Colonic mucosa (tissue), 4 donors: ENCODE measurements around the gene TBC1D8. TPM values are rescaled to one million over a fixed set of nuclear protein-coding genes. Genes with fewer than 3 reads are reported as not detected.

Experiments
- DNase-seq: peaks from one replicate; pipeline ENCODE4 v3.0.0-alpha.2; 2020
- H3K27ac ChIP-seq: fragments of 200-600 bp; one replicate; pipeline ENCODE4 v1.8.0; 2021
- H3K27me3 ChIP-seq: fragments of 200-600 bp; one replicate; pipeline ENCODE4 v1.8.0; 2021
- H3K36me3 ChIP-seq: fragments of 200-600 bp; one replicate; pipeline ENCODE4 v1.8.0; 2021
- H3K4me1 ChIP-seq: fragments of 200-600 bp; one replicate; pipeline ENCODE4 v1.8.0; 2021; ENCODE audit warnings: mild to moderate bottlenecking
- H3K4me3 ChIP-seq: fragments of 200-600 bp; one replicate; pipeline ENCODE4 v1.8.0; 2021
- H3K9ac ChIP-seq, 2 donors: one replicate each; pipeline ENCODE4 v1.7.0; 2013; ENCODE audit warnings: control low read depth in 2 of 2, low read depth in 2 of 2, low read length in 2 of 2
- H3K9me3 ChIP-seq: fragments of 200-600 bp; one replicate; pipeline ENCODE4 v1.8.0; 2021
- intact Hi-C: fragments of 100-400 bp; cut with DNase I; formaldehyde crosslinking; loops from one replicate; pipeline ENCODE4 v1.14.1; 2022
- total RNA-seq, 2 donors: library from RNA; stranded (reverse); fragmentation: NEBNext Ultra II Directional in 1 of 2; extraction: Animal tissue kit (Norgen Biotek cat#: 25700) in 1 of 2; gene quantifications; one replicate each; pipeline ENCODE4 v1.2.1, GENCODE V29; 2021
- TF ChIP-seq, protein P1 (sequence below): fragments of 200-600 bp; IDR thresholded peaks from one replicate; pipeline ENCODE4 v1.8.0; 2022; ENCODE audit warnings: antibody characterized with exemption, mild to moderate bottlenecking
- donor health status: healthy.
- donor health status: DM: no; HTN: no; CAD: no.
- donor health status: DM: no; HTN: no; CAD: no.

TBC1D8 gene
- total RNA-seq, 2 donors from 2014 or later, result 10.3 to 11.8 TPM

DNA sequence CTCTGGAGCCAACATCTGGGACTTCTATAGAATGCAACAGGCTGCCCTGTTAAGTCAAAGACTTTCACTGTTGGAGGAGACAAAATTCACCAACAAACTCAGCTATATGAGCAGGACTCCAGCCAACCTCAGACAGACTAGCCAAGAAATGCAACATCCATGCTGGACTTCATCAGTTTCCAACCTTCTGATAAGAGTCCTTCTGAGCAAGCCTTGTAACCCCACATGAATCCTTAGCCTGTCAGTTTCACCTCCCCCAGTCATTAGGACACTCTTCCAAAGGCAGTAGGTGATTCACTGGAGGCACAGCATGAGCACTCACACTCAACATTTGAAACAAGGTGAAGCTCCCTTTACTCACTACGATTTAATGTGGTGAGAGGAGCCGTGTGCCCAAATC is 5.8 kb downstream of the TBC1D8 start:
- intact Hi-C loops, result no loop called here
- Histone ChIP-seq H3K27me3 (no peaks in the 10 kb centered on the region), H3K27ac (no peak overlapping the region), H3K36me3 (no peaks in the 10 kb centered on the region), H3K4me3 (no peak overlapping the region), H3K9ac (no peak overlapping the region), H3K9me3 (no peaks in the 10 kb centered on the region), H3K4me1 (no peaks in the 10 kb centered on the region)
- no peak for DNase-seq
- TF ChIP-seq, protein P1, sequence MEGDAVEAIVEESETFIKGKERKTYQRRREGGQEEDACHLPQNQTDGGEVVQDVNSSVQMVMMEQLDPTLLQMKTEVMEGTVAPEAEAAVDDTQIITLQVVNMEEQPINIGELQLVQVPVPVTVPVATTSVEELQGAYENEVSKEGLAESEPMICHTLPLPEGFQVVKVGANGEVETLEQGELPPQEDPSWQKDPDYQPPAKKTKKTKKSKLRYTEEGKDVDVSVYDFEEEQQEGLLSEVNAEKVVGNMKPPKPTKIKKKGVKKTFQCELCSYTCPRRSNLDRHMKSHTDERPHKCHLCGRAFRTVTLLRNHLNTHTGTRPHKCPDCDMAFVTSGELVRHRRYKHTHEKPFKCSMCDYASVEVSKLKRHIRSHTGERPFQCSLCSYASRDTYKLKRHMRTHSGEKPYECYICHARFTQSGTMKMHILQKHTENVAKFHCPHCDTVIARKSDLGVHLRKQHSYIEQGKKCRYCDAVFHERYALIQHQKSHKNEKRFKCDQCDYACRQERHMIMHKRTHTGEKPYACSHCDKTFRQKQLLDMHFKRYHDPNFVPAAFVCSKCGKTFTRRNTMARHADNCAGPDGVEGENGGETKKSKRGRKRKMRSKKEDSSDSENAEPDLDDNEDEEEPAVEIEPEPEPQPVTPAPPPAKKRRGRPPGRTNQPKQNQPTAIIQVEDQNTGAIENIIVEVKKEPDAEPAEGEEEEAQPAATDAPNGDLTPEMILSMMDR, result no peak

DNA sequence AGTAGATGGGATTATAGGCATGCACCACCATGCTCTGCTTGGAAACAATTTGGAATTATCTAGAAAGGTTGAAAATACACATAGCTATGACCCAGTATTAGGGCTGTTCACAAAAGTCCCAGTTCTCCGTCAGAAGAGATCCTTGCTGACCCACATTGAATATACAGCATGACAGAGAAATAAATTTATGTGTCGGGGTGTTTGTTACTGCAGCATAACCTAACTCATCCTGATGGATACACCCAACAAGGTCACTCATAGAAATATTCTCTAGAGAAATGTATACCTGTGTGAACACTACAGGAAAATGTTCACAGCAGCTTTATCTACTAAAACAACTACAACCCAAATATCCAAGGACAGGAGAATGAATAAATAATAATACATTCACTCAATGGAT is 9.0 kb downstream of the TBC1D8 start:
- intact Hi-C loops, result no loop called here
- Histone ChIP-seq H3K27me3 (no peaks in the 10 kb centered on the region), H3K9ac (no peak overlapping the region), H3K27ac (no peak overlapping the region), H3K4me3 (no peak overlapping the region), H3K36me3 (no peaks in the 10 kb centered on the region), H3K4me1 (no peaks in the 10 kb centered on the region), H3K9me3 (no peaks in the 10 kb centered on the region)
- no peak for DNase-seq
- TF ChIP-seq, protein P1, result no peak

DNA sequence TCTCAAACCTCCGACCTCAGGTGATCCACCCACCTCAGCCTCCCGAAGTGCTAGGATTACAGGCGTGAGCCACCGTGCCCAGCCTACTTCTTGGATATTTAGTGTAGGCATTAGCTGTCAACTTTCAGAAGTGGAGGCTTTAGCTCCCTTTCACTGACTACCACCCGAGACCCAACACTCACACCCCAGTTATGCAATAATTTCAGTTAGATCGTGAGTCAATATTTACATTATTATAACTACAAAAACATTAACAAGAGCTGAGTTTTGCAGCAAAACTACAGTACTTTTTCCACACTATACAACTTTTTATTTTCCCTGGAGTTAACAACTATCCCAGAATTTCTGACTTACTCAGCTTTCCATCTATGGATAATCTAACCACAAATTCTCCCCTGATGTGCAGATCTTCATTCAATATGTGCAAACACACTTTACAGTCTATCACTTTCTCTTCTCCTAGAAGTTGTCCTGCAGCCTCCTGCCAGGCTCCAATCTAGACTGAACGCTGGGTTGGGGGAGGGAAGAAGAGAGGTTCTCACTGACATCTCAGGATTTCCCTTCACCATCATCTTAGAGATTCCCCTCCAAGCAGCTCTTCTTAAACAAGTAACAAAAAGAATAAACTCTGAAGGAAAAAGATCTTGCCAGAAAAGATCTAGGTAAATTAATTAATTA is 10.1 kb downstream of the TBC1D8 start:
- Histone ChIP-seq H3K27ac (no peak overlapping the region), H3K4me3 (no peak overlapping the region), H3K9ac (no peak overlapping the region), H3K4me1 (no peaks in the 10 kb centered on the region), H3K9me3 (no peaks in the 10 kb centered on the region), H3K27me3 (no peaks in the 10 kb centered on the region), H3K36me3 (no peaks in the 10 kb centered on the region)
- TF ChIP-seq, protein P1, result no peak
- intact Hi-C loops, result no loop called here
- no peak for DNase-seq

DNA sequence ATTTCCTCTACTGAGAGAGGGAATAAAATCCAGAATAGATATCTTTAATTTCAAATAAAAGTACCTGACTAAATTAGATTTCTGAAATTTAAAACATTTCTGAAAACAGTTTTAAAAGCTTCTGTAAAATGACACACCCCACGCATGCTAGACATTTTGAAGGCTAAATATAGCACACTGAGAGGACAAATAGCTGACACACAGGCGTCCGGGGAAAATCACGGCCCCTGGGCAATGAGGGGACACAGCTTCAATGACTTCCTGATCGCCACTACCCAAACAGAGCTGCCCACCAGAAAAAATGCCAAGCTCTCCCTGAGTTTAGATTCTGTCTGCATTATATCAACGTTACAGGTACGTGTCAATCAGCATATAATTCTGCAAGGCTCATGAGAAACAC is 10.9 kb downstream of the TBC1D8 start:
- intact Hi-C loops, result no loop called here
- H3K9ac ChIP-seq, result no peak overlapping the region
- no peak for DNase-seq
- H3K27ac ChIP-seq, result no peak overlapping the region
- no peaks in the 10 kb centered on the region for H3K36me3 ChIP-seq
- H3K9me3 ChIP-seq, result no peaks in the 10 kb centered on the region
- H3K27me3 ChIP-seq, result no peaks in the 10 kb centered on the region
- TF ChIP-seq, protein P1, result no peak
- H3K4me1 ChIP-seq, result no peaks in the 10 kb centered on the region
- no peak overlapping the region for H3K4me3 ChIP-seq

DNA sequence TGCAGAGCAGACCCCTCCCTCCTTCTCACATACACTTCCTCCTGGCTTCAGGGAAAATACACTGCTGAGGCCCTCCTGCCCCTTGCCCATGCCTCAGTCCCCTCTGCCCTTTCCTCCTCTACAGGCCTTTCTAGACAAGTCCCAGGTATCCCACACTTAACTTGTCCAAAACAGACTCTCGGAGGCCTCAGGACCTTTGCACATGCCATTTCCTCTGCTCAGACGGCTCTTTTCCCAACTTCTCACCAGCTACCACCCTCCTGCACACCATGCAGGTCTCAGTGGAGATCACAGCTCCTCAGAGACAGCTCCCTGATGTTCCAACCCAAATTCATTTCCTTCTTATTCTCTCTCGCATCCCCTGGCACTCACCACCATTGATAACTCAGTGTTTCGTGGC is 11.7 kb downstream of the TBC1D8 start:
- Histone ChIP-seq H3K36me3 (no peaks in the 10 kb centered on the region), H3K9me3 (no peaks in the 10 kb centered on the region), H3K27me3 (no peaks in the 10 kb centered on the region), H3K4me3 (no peak overlapping the region), H3K27ac (no peak overlapping the region), H3K9ac (no peak overlapping the region), H3K4me1 (no peaks in the 10 kb centered on the region)
- TF ChIP-seq, protein P1, result no peak
- intact Hi-C loops, result no loop called here
- no peak for DNase-seq
